Activated CD8-positive, alpha-beta T cell treated with anti-CD3 and anti-CD28 coated beads, Interleukin-2, amount 10 ng/mL, durations not matched to agents 7 days and 5 days (primary cell): ENCODE measurements around the gene C1QC. TPM values are rescaled to one million over a fixed set of nuclear protein-coding genes. Genes with fewer than 3 reads are reported as not detected.

Source experiments
- ATAC-seq: fragments of 150-1000 bp; cut with Tn5 transposase; one replicate; pipeline ENCODE4 v1.10.0; 2021; ENCODE audit warnings: moderate library complexity
- CTCF ChIA-PET: fragments of 350-600 bp; sonication (Branson Sonifier 250); formaldehyde crosslinking; loops from one replicate; lab custom pipeline; 2021; ENCODE audit warnings: antibody characterized with exemption; lab: Charles Lee
- POLR2A ChIA-PET: fragments of 350-600 bp; sonication (Branson Sonifier 250); formaldehyde crosslinking; loops from one replicate; lab custom pipeline; 2021; ENCODE audit warnings: antibody characterized with exemption; lab: Charles Lee
- DNase-seq: peaks from one replicate; pipeline ENCODE4 v3.0.0-alpha.2; 2020
- H3K27ac Mint-ChIP-seq: one replicate; pipeline ENCODE4 v1.8.0; 2021; ENCODE audit warnings: mild to moderate bottlenecking, mixed read lengths
- H3K27me3 Mint-ChIP-seq: one replicate; pipeline ENCODE4 v1.8.0; 2021; ENCODE audit warnings: low read depth, mixed read lengths
- H3K36me3 Mint-ChIP-seq: one replicate; pipeline ENCODE4 v1.8.0; 2021; ENCODE audit warnings: low read depth, mixed read lengths
- H3K4me1 Mint-ChIP-seq: one replicate; pipeline ENCODE4 v1.8.0; 2021; ENCODE audit warnings: low read depth, mixed read lengths
- H3K4me3 Mint-ChIP-seq: one replicate; pipeline ENCODE4 v1.8.0; 2021; ENCODE audit warnings: mild to moderate bottlenecking, mixed read lengths
- H3K9me3 Mint-ChIP-seq: one replicate; pipeline ENCODE4 v1.8.0; 2022; ENCODE audit warnings: mixed read lengths; ENCODE audit not compliant: insufficient read depth
- total RNA-seq, 2 experiments: library from RNA; stranded (reverse); gene quantifications; one replicate each; pipeline ENCODE4 v1.2.3, GENCODE V29; 2021

C1QC gene
- total RNA-seq, 2 experiments from 2014 or later, result not detected

GRCh38 chr1:22638476-22639234 lies 4.8 kb upstream of the C1QC start:
- no peaks in the 10 kb centered on the region for H3K36me3 Mint-ChIP-seq

GRCh38 chr1:22639286-22639685 lies 4.1 kb upstream of the C1QC start:
- ATAC-seq (no peak), DNase-seq (no peak)
- Mint-ChIP-seq H3K27ac (no peak overlapping the region), H3K27me3 (no peaks in the 10 kb centered on the region), H3K4me3 (no peak overlapping the region), H3K36me3 (no peaks in the 10 kb centered on the region), H3K4me1 (no peaks in the 10 kb centered on the region), H3K9me3 (no peaks in the 10 kb centered on the region)
- CTCF ChIA-PET, result interaction anchor here (0.6 to 1.1 kb wide), 2 partner anchors 145 to 223 kb away, joined by 3 read pairs; no protein-coding TSS in a partner anchor
- POLR2A ChIA-PET, result no interaction called here

More at GRCh38 chr1:22638476-22639234, 4.8 kb upstream of the C1QC start:
- CTCF ChIA-PET, result interaction anchor here (0.6 to 1.1 kb wide), 2 partner anchors 144 to 222 kb away, joined by 3 read pairs; no protein-coding TSS in a partner anchor
- Mint-ChIP-seq H3K9me3 (no peaks in the 10 kb centered on the region), H3K27me3 (no peaks in the 10 kb centered on the region), H3K4me3 (no peak overlapping the region), H3K27ac (no peak overlapping the region), H3K4me1 (no peaks in the 10 kb centered on the region)
- ATAC-seq (no peak), DNase-seq (no peak)
- POLR2A ChIA-PET, result no interaction called here

GRCh38 chr1:22641247-22641646 lies 2.2 kb upstream of the C1QC start:
- no peak overlapping the region for H3K27ac Mint-ChIP-seq
- POLR2A ChIA-PET, result interaction anchor here (0.7 kb wide), 1 partner anchor 34 kb away, joined by 3 read pairs; no protein-coding TSS in a partner anchor
- ATAC-seq (no peak), DNase-seq (no peak)
- CTCF ChIA-PET, result interaction anchor here (1.0 to 4.1 kb wide), 3 partner anchors 220 to 503 kb away, joined by 3 to 24 read pairs (median 3); no protein-coding TSS in a partner anchor
- H3K27me3 Mint-ChIP-seq, result no peaks in the 10 kb centered on the region
- H3K4me3 Mint-ChIP-seq, result no peak overlapping the region
- no peaks in the 10 kb centered on the region for H3K9me3 Mint-ChIP-seq
- no peaks in the 10 kb centered on the region for H3K36me3 Mint-ChIP-seq
- no peaks in the 10 kb centered on the region for H3K4me1 Mint-ChIP-seq

- CTCF ChIA-PET, result interaction anchor here (1.0 to 4.1 kb wide), 3 partner anchors 221 to 503 kb away, joined by 3 to 24 read pairs (median 3); no protein-coding TSS in a partner anchor
- Mint-ChIP-seq H3K9me3 (no peaks in the 10 kb centered on the region), H3K27me3 (no peaks in the 10 kb centered on the region), H3K4me1 (no peaks in the 10 kb centered on the region), H3K4me3 (no peak overlapping the region), H3K27ac (no peak overlapping the region), H3K36me3 (no peaks in the 10 kb centered on the region)
- DNase-seq (peak; percentile 76), ATAC-seq (peak; percentile 92)
- POLR2A ChIA-PET, result no interaction called here
These were observed 1.4 kb upstream of the C1QC start for GRCh38 chr1:22641906-22642636.

- H3K4me3 Mint-ChIP-seq, result no peak overlapping the region
- ChIA-PET CTCF (no interaction called here), POLR2A (no interaction called here)
- no peak overlapping the region for H3K27ac Mint-ChIP-seq
- ATAC-seq (no peak), DNase-seq (no peak)
- no peaks in the 10 kb centered on the region for H3K9me3 Mint-ChIP-seq
- H3K27me3 Mint-ChIP-seq, result no peaks in the 10 kb centered on the region
- H3K4me1 Mint-ChIP-seq, result no peaks in the 10 kb centered on the region
- H3K36me3 Mint-ChIP-seq, result no peaks in the 10 kb centered on the region
These were observed 495 bp downstream of the C1QC start for GRCh38 chr1:22643928-22644327.

- ATAC-seq, result no peak
- CTCF ChIA-PET, result no interaction called here
- no peaks in the 10 kb centered on the region for H3K4me1 Mint-ChIP-seq
- no peaks in the 10 kb centered on the region for H3K36me3 Mint-ChIP-seq
- H3K4me3 Mint-ChIP-seq, result no peak overlapping the region
- H3K9me3 Mint-ChIP-seq, result no peaks in the 10 kb centered on the region
- H3K27ac Mint-ChIP-seq, result no peak overlapping the region
- DNase-seq, result no peak
- POLR2A ChIA-PET, result no interaction called here
- no peaks in the 10 kb centered on the region for H3K27me3 Mint-ChIP-seq
These were observed 2.5 kb downstream of the C1QC start for GRCh38 chr1:22645931-22646330.

- H3K4me3 Mint-ChIP-seq, result no peak overlapping the region
- POLR2A ChIA-PET, result no interaction called here
- CTCF ChIA-PET, result no interaction called here
- H3K9me3 Mint-ChIP-seq, result no peaks in the 10 kb centered on the region
- DNase-seq (no peak), ATAC-seq (no peak)
- no peaks in the 10 kb centered on the region for H3K36me3 Mint-ChIP-seq
- no peaks in the 10 kb centered on the region for H3K4me1 Mint-ChIP-seq
- H3K27ac Mint-ChIP-seq, result no peak overlapping the region
- H3K27me3 Mint-ChIP-seq, result no peaks in the 10 kb centered on the region
These were observed 3.0 kb downstream of the C1QC start for GRCh38 chr1:22646384-22646783.

- Mint-ChIP-seq H3K27ac (no peak overlapping the region), H3K27me3 (peaks cover 2% of the 10 kb centered on the region), H3K36me3 (no peaks in the 10 kb centered on the region), H3K4me1 (no peaks in the 10 kb centered on the region), H3K9me3 (no peaks in the 10 kb centered on the region), H3K4me3 (no peak overlapping the region)
- POLR2A ChIA-PET, result no interaction called here
- CTCF ChIA-PET, result no interaction called here
- DNase-seq (no peak), ATAC-seq (no peak)
These were observed 6.8 kb downstream of the C1QC start for GRCh38 chr1:22650089-22650693.

- no peak overlapping the region for H3K4me3 Mint-ChIP-seq
- H3K27ac Mint-ChIP-seq, result no peak overlapping the region
- no peaks in the 10 kb centered on the region for H3K36me3 Mint-ChIP-seq
- ChIA-PET CTCF (no interaction called here), POLR2A (no interaction called here)
- H3K27me3 Mint-ChIP-seq, result peaks cover 5% of the 10 kb centered on the region
- H3K4me1 Mint-ChIP-seq, result no peaks in the 10 kb centered on the region
- no peak for DNase-seq
- no peaks in the 10 kb centered on the region for H3K9me3 Mint-ChIP-seq
- no peak for ATAC-seq
These were observed 8.8 kb downstream of the C1QC start for GRCh38 chr1:22651941-22652856.

GRCh38 chr1:22652881-22653316 lies 9.5 kb downstream of the C1QC start, which contains the start of gene C1QB:
Gene C1QB, plus strand, starts transcription at chr1:22653236. Its CDS starts 6,227 bp downstream, at chr1:22659463.
- no peaks in the 10 kb centered on the region for H3K36me3 Mint-ChIP-seq
- no peak within 1 kb of the TSS for H3K27ac Mint-ChIP-seq
- no peak for ATAC-seq
- POLR2A ChIA-PET, result no interaction called here
- CTCF ChIA-PET, result no interaction called here
- peaks cover 5% of the 10 kb centered on the region for H3K27me3 Mint-ChIP-seq
- no peaks in the 10 kb centered on the region for H3K4me1 Mint-ChIP-seq
- no peak within 1 kb of the TSS for H3K4me3 Mint-ChIP-seq
- no peaks in the 10 kb centered on the region for H3K9me3 Mint-ChIP-seq
- no peak for DNase-seq

GRCh38 chr1:22654692-22655091 lies 11.3 kb downstream of the C1QC start:
- ChIA-PET CTCF (no interaction called here), POLR2A (no interaction called here)
- Mint-ChIP-seq H3K36me3 (no peaks in the 10 kb centered on the region), H3K9me3 (no peaks in the 10 kb centered on the region), H3K4me1 (no peaks in the 10 kb centered on the region), H3K27ac (no peak overlapping the region), H3K27me3 (peaks cover 5% of the 10 kb centered on the region), H3K4me3 (no peak overlapping the region)
- no peak for DNase-seq
- no peak for ATAC-seq
